Measurements from ENCODE around the gene NADK.
"Not testable (repeated sequence)": the region's sequence is repeated elsewhere in the genome, so short reads cannot be mapped to it uniquely, and the experiment has no call there.

NADK gene

GRCh38 chr1:1745651-1746565 lies 32.4 kb downstream of the NADK start:
- peak; percentile 83 for DNase-seq

GRCh38 chr1:1742529-1742928 lies 35.7 kb downstream of the NADK start:
- not testable (repeated sequence) for DNase-seq

- not testable (repeated sequence) for DNase-seq
These were observed 37.3 kb downstream of the NADK start for GRCh38 chr1:1741013-1741412.

- DNase-seq = not testable (repeated sequence)
These were observed 39.4 kb downstream of the NADK start for GRCh38 chr1:1738799-1739337.

GRCh38 chr1:1737675-1738590 lies 40.3 kb downstream of the NADK start:
- not testable (repeated sequence) for DNase-seq

- DNase-seq = no peak
These were observed 45.9 kb downstream of the NADK start for GRCh38 chr1:1732381-1732780.

- no peak for DNase-seq
These were observed 47.4 kb downstream of the NADK start for GRCh38 chr1:1730870-1731269.

- DNase-seq = not testable (repeated sequence)
These were observed 48.0 kb downstream of the NADK start for GRCh38 chr1:1730230-1730629.

GRCh38 chr1:1729116-1729816 lies 49.0 kb downstream of the NADK start:
- DNase-seq = not testable (repeated sequence)

- not testable (repeated sequence) for DNase-seq
These were observed 49.8 kb downstream of the NADK start for GRCh38 chr1:1728308-1729005.

- DNase-seq = peak; percentile 22
These were observed 51.1 kb downstream of the NADK start for GRCh38 chr1:1727131-1727651.

- not testable (repeated sequence) for DNase-seq
These were observed 52.2 kb downstream of the NADK start for GRCh38 chr1:1726088-1726487.

- peak; percentile 98 for DNase-seq
These were observed 54.0 kb downstream of the NADK start, which contains the start of gene CDK11A for GRCh38 chr1:1724035-1724864. CDK11A (minus strand) TSS chr1:1724357; CDS start chr1:1722818, 1,539 bp downstream.

GRCh38 chr1:1721201-1721600 lies 57.1 kb downstream of the NADK start:
- DNase-seq = no peak

GRCh38 chr1:1715109-1715883 lies 63.0 kb downstream of the NADK start:
- DNase-seq = not testable (repeated sequence)

GRCh38 chr1:1707897-1708296 lies 70.4 kb downstream of the NADK start:
- DNase-seq = not testable (repeated sequence)

GRCh38 chr1:1707241-1707640 lies 71.0 kb downstream of the NADK start:
- DNase-seq = not testable (repeated sequence)

GRCh38 chr1:1705623-1706022 lies 72.6 kb downstream of the NADK start:
- not testable (repeated sequence) for DNase-seq

GRCh38 chr1:1704284-1704957 lies 73.8 kb downstream of the NADK start:
- not testable (repeated sequence) for DNase-seq

All from NCI-H82 (cell line).